GM12878 (cell line): ENCODE data around the gene C1orf210. TPM values are rescaled to one million over a fixed set of nuclear protein-coding genes. Genes with fewer than 3 reads are reported as not detected.

Source experiments
- ATAC-seq: fragments of 200-7000 bp; cut with Tn5 transposase; 3 replicates; pipeline ENCODE4 v1.9.1; 2020; ENCODE audit warnings: mild to moderate bottlenecking, moderate library complexity
- BruUV-seq: library from RNA; stranded (reverse); fragments of 400-500 nt; replicated peaks from 2 replicates; lab custom pipeline; 2021; lab: Mats Ljungman, UMichigan
- CTCF ChIA-PET: fragments of 300-600 bp; sonication (Branson Sonifier 250); formaldehyde crosslinking; extraction: SDS; loops from one replicate; lab custom pipeline; 2021; ENCODE audit warnings: inconsistent platforms; lab: Yijun Ruan, JAX
- POLR2A ChIA-PET: fragments of 350-600 bp; formaldehyde crosslinking; extraction: SDS; loops from one replicate; lab custom pipeline; 2021; ENCODE audit warnings: inconsistent platforms; lab: Charles Lee
- RAD21 ChIA-PET: fragments of 300-600 bp; sonication (Branson Sonifier 250); formaldehyde crosslinking; loops from one replicate; lab custom pipeline; 2023; ENCODE audit warnings: antibody characterized with exemption; ENCODE audit not compliant: unreplicated experiment; lab: Charles Lee
- SMC1A ChIA-PET: fragments of 300-600 bp; sonication (Branson Sonifier 250); formaldehyde crosslinking; loops from one replicate; lab custom pipeline; 2023; ENCODE audit not compliant: unreplicated experiment, uncharacterized antibody; lab: Charles Lee
- DNase-seq: peaks from one replicate; pipeline ENCODE4 v3.0.0-alpha.2; 2011; ENCODE audit warnings: low read depth, low spot score
- FAIRE-seq: peaks from 3 replicates; lab custom pipeline; 2011; peaks lifted over from hg19 to GRCh38; lab: Jason Lieb, UNC
- H2AFZ ChIP-seq: 2 replicates; pipeline ENCODE4 v1.6.0; 2011; ENCODE audit warnings: low read depth, low read length, control low read depth; ENCODE audit not compliant: control insufficient read depth
- H3K27ac ChIP-seq: 2 replicates; pipeline ENCODE4 v1.5.1; 2011; ENCODE audit warnings: control low read depth; ENCODE audit not compliant: control insufficient read depth, insufficient read depth
- H3K27me3 ChIP-seq, 2 experiments: replicated peaks in 1 of 2; 2 replicates each; pipeline versions ENCODE4 v1.6.0 to v1.6.1; 2011; ENCODE audit warnings: low read length in 1 of 2; ENCODE audit not compliant: control insufficient read depth in 2 of 2, insufficient read depth in 2 of 2
- H3K36me3 ChIP-seq, 2 experiments: 2 replicates each; pipeline ENCODE4 v1.5.1; 2011; ENCODE audit warnings: low read length in 1 of 2; ENCODE audit not compliant: control insufficient read depth in 2 of 2, insufficient read depth in 2 of 2
- H3K4me1 ChIP-seq: 2 replicates; pipeline ENCODE4 v1.6.1; 2011; ENCODE audit warnings: mild to moderate bottlenecking, low read length, moderate library complexity, mixed read lengths; ENCODE audit not compliant: control insufficient read depth, insufficient read depth
- H3K4me2 ChIP-seq: 2 replicates; pipeline ENCODE4 v1.6.0; 2011; ENCODE audit warnings: control low read depth; ENCODE audit not compliant: control insufficient read depth, insufficient read depth
- H3K4me3 ChIP-seq: fragments of 200-600 bp; sonication (generic); 2 replicates; pipeline ENCODE4 v1.5.1; 2016
- H3K79me2 ChIP-seq: 2 replicates; pipeline ENCODE4 v1.6.0; 2011; ENCODE audit warnings: low read length; ENCODE audit not compliant: control insufficient read depth, insufficient read depth
- H3K9ac ChIP-seq: 2 replicates; pipeline ENCODE4 v1.8.0; 2011; ENCODE audit warnings: low read length, control low read depth, mixed read lengths; ENCODE audit not compliant: control insufficient read depth, insufficient read depth
- H3K9me3 ChIP-seq: replicated peaks from 3 replicates; pipeline ENCODE4 v1.5.1; 2011; ENCODE audit warnings: mild to moderate bottlenecking, low read length; ENCODE audit not compliant: control insufficient read depth, insufficient read depth
- H4K20me1 ChIP-seq: 2 replicates; pipeline ENCODE4 v1.6.0; 2011; ENCODE audit not compliant: control insufficient read depth, insufficient read depth
- BMI1 ChIP-seq: fragments of 450-650 bp; IDR thresholded peaks from 2 replicates; pipeline ENCODE4 v1.6.1; 2016; ENCODE audit warnings: mild to moderate bottlenecking, moderate library complexity, borderline replicate concordance
- FOXK2 ChIP-seq: fragments of 450-650 bp; IDR thresholded peaks from 2 replicates; pipeline ENCODE4 v1.6.1; 2017; ENCODE audit warnings: mild to moderate bottlenecking, moderate library complexity
- MEF2B ChIP-seq: fragments of 450-650 bp; IDR thresholded peaks from 2 replicates; pipeline ENCODE4 v1.6.1; 2018; ENCODE audit warnings: mild to moderate bottlenecking, moderate library complexity; ENCODE audit not compliant: partially characterized antibody, poor library complexity, severe bottlenecking
- NBN ChIP-seq: fragments of 450-650 bp; IDR thresholded peaks from 2 replicates; pipeline ENCODE4 v1.6.1; 2016
- PRDM15 ChIP-seq: fragments of 450-650 bp; formaldehyde crosslinking; IDR thresholded peaks from 2 replicates; pipeline ENCODE4 v1.4.0; 2020; ENCODE audit warnings: mild to moderate bottlenecking, moderate library complexity
- SP1 ChIP-seq: IDR thresholded peaks from one replicate; pipeline ENCODE4 v1.6.1; 2011; ENCODE audit warnings: low read depth, low read length
- SUPT20H ChIP-seq: IDR thresholded peaks from 2 replicates; pipeline ENCODE4 v1.6.1; 2011; ENCODE audit warnings: low read depth, mild to moderate bottlenecking, low read length, moderate library complexity, borderline replicate concordance; ENCODE audit not compliant: control insufficient read depth
- WRNIP1 ChIP-seq: IDR thresholded peaks from 2 replicates; pipeline ENCODE4 v1.6.1; 2011; ENCODE audit warnings: low read depth, low read length, improper control_type of control experiment, borderline replicate concordance
- WGBS: methylation state at CpG from one replicate; pipeline ENCODE4 v1.1.6; 2016; ENCODE audit warnings: low lambda C conversion rate; ENCODE audit not compliant: insufficient replicate concordance, insufficient coverage; ENCODE audit errors: missing lambda C conversion rate; 5-methylcytosine and 5-hydroxymethylcytosine counted together
- in situ Hi-C: fragments of 300-500 bp; cut with MboI; formaldehyde crosslinking; loops from 9 replicates; pipeline ENCODE4 v1.14.3; 2018; ENCODE audit warnings: mixed read lengths
- intact Hi-C: fragments of 100-400 bp; cut with micrococcal nuclease; formaldehyde crosslinking; loops from one replicate; pipeline ENCODE4 v1.14.2; 2022; ENCODE audit not compliant: unreplicated experiment
- polyA plus RNA-seq, 11 experiments: library from polyadenylated mRNA; depleted of rRNA in 4 of 11; unstranded in 6 of 11; stranded (reverse) in 5 of 11; fragments of >200 nt; fragmentation: Nextera tagmentation in 4 of 11; fragmentation: Illumina TruSeq in 1 of 11; extraction: Ambion mirVana in 4 of 11; extraction: Trizol in 1 of 11; gene quantifications; 1 replicate in 1 of 11; 2 replicates in 10 of 11; pipeline versions ENCODE4 v1.2.1 to v1.2.3, GENCODE V29; 2011 to 2016; ENCODE audit warnings: inconsistent platforms in 2 of 11, missing spikeins in 2 of 11, low read depth in 1 of 11
- total RNA-seq, 4 experiments: library from RNA; depleted of rRNA in 3 of 4; stranded (reverse); fragments of >200 nt in 3 of 4; fragmentation: Illumina TruSeq in 1 of 4; extraction: Trizol in 1 of 4; gene quantifications; 2 replicates each; pipeline versions ENCODE4 v1.2.1 to v1.2.3, GENCODE V29; 2013 to 2021
- TF ChIP-seq, protein P1 (sequence below): fragments of 450-650 bp; formaldehyde crosslinking; IDR thresholded peaks from 2 replicates; pipeline ENCODE4 v1.5.0; 2022; ENCODE audit warnings: mild to moderate bottlenecking, missing genetic modification characterization
- TF ChIP-seq, protein P2 (sequence below): fragments of 450-650 bp; IDR thresholded peaks from 2 replicates; pipeline ENCODE4 v1.6.1; 2017; ENCODE audit warnings: mild to moderate bottlenecking, moderate library complexity

Gene C1orf210
- total and polyA plus RNA-seq, 10 of the 15 experiments (the other 5 are each of a cell fraction or from before 2014, with no cell fraction given) = 0.07 TPM; not detected in 9

GRCh38 chr1:43302721-43303470, 17.5 kb upstream of the C1orf210 start (continued):
- TF ChIP-seq PRDM15 (CRISPR knock-in tag) = no peak
- no peak for TF ChIP-seq SUPT20H
- TF ChIP-seq SP1 = no peak
- TF ChIP-seq FOXK2 = no peak

- no peaks in the 10 kb centered on the region for H3K36me3 ChIP-seq
- SMC1A ChIA-PET = interaction anchor here (0.8 to 1.2 kb wide), 3 partner anchors 34 to 71 kb away, joined by 3 to 4 read pairs (median 3); no protein-coding TSS in a partner anchor
- in situ Hi-C loops (no loop called here), intact Hi-C loops (no loop called here)
- DNase-seq (no peak), FAIRE-seq (no peak), ATAC-seq (no peak)
- CTCF ChIA-PET = no interaction called here
- H4K20me1 ChIP-seq = no peaks in the 10 kb centered on the region
- WGBS = 93% methylated on average over 1 of the region's 1 CpG
- H3K4me2 ChIP-seq = no peak overlapping the region
- H3K27me3 ChIP-seq = no peaks in the 10 kb centered on the region
- H3K79me2 ChIP-seq = no peaks in the 10 kb centered on the region
- no peak overlapping the region for H3K27ac ChIP-seq
- BruUV-seq = no TSS peak
- H3K4me1 ChIP-seq = no peaks in the 10 kb centered on the region
- no peak overlapping the region for H3K9ac ChIP-seq
- POLR2A ChIA-PET = interaction anchor here (0.6 kb wide), 1 partner anchor 70 kb away, joined by 4 read pairs; no protein-coding TSS in a partner anchor
- no peak overlapping the region for H2AFZ ChIP-seq
- no peak overlapping the region for H3K4me3 ChIP-seq
- H3K9me3 ChIP-seq = no peaks in the 10 kb centered on the region
- RAD21 ChIA-PET = no interaction called here
- TF ChIP-seq, protein P1, sequence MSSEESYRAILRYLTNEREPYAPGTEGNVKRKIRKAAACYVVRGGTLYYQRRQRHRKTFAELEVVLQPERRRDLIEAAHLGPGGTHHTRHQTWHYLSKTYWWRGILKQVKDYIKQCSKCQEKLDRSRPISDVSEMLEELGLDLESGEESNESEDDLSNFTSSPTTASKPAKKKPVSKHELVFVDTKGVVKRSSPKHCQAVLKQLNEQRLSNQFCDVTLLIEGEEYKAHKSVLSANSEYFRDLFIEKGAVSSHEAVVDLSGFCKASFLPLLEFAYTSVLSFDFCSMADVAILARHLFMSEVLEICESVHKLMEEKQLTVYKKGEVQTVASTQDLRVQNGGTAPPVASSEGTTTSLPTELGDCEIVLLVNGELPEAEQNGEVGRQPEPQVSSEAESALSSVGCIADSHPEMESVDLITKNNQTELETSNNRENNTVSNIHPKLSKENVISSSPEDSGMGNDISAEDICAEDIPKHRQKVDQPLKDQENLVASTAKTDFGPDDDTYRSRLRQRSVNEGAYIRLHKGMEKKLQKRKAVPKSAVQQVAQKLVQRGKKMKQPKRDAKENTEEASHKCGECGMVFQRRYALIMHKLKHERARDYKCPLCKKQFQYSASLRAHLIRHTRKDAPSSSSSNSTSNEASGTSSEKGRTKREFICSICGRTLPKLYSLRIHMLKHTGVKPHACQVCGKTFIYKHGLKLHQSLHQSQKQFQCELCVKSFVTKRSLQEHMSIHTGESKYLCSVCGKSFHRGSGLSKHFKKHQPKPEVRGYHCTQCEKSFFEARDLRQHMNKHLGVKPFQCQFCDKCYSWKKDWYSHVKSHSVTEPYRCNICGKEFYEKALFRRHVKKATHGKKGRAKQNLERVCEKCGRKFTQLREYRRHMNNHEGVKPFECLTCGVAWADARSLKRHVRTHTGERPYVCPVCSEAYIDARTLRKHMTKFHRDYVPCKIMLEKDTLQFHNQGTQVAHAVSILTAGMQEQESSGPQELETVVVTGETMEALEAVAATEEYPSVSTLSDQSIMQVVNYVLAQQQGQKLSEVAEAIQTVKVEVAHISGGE (CRISPR knock-in tag) = no peak
- TF ChIP-seq WRNIP1 (no peak), MEF2B (no peak), BMI1 (no peak), NBN (no peak)
- TF ChIP-seq, protein P2, sequence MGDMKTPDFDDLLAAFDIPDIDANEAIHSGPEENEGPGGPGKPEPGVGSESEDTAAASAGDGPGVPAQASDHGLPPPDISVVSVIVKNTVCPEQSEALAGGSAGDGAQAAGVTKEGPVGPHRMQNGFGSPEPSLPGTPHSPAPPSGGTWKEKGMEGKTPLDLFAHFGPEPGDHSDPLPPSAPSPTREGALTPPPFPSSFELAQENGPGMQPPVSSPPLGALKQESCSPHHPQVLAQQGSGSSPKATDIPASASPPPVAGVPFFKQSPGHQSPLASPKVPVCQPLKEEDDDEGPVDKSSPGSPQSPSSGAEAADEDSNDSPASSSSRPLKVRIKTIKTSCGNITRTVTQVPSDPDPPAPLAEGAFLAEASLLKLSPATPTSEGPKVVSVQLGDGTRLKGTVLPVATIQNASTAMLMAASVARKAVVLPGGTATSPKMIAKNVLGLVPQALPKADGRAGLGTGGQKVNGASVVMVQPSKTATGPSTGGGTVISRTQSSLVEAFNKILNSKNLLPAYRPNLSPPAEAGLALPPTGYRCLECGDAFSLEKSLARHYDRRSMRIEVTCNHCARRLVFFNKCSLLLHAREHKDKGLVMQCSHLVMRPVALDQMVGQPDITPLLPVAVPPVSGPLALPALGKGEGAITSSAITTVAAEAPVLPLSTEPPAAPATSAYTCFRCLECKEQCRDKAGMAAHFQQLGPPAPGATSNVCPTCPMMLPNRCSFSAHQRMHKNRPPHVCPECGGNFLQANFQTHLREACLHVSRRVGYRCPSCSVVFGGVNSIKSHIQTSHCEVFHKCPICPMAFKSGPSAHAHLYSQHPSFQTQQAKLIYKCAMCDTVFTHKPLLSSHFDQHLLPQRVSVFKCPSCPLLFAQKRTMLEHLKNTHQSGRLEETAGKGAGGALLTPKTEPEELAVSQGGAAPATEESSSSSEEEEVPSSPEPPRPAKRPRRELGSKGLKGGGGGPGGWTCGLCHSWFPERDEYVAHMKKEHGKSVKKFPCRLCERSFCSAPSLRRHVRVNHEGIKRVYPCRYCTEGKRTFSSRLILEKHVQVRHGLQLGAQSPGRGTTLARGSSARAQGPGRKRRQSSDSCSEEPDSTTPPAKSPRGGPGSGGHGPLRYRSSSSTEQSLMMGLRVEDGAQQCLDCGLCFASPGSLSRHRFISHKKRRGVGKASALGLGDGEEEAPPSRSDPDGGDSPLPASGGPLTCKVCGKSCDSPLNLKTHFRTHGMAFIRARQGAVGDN = no peak
Observed at GRCh38 chr1:43302201-43302600, 16.8 kb upstream of the C1orf210 start.
